T-cell (primary cell): Measurements from ENCODE around the gene TMC7. TPM values are rescaled to one million over a fixed set of nuclear protein-coding genes. Genes with fewer than 3 reads are reported as not detected.

Experiments
- ATAC-seq, 4 experiments: fragments of 200-7000 bp in 3 of 4; fragments of 150-1000 bp in 1 of 4; cut with Tn5 transposase; replicated peaks in 1 of 4; 1 replicate in 3 of 4; 2 replicates in 1 of 4; pipeline ENCODE4 v1.10.0; 2021; ENCODE audit warnings: moderate library complexity in 3 of 4, mild to moderate bottlenecking in 2 of 4, moderate number of reproducible peaks in 1 of 4
- CTCF ChIA-PET, 2 donors: fragments of 300-600 bp; sonication (Branson Sonifier 250); formaldehyde crosslinking; loops; one replicate each; lab custom pipeline; 2022; ENCODE audit warnings: antibody characterized with exemption in 2 of 2; lab: Charles Lee
- POLR2A ChIA-PET, 2 donors: fragments of 300-600 bp; sonication (Branson Sonifier 250); formaldehyde crosslinking; loops; one replicate each; lab custom pipeline; 2022; ENCODE audit warnings: antibody characterized with exemption in 2 of 2; lab: Charles Lee
- DNase-seq, 35 experiments: peaks; one replicate each; pipeline versions ENCODE4 v3.0.0 to v3.0.0-alpha.2; 2013 to 2023
- H3K27ac ChIP-seq: one replicate; pipeline ENCODE4 v1.5.1; 2013; ENCODE audit warnings: low read length
- H3K27me3 ChIP-seq, 2 experiments: replicated peaks in 1 of 2; 1 replicate in 1 of 2; 2 replicates in 1 of 2; pipeline versions ENCODE4 v1.6.1 to v1.7.0; 2013; ENCODE audit warnings: low read length in 1 of 2, mixed read lengths in 1 of 2; ENCODE audit not compliant: control insufficient read depth in 2 of 2, insufficient read depth in 2 of 2; ENCODE audit errors: extremely low read depth in 1 of 2
- H3K36me3 ChIP-seq, 2 donors: 1 replicate in 1 of 2; 2 replicates in 1 of 2; pipeline versions ENCODE4 v1.6.1 to v1.7.0; 2013; ENCODE audit warnings: low read length in 1 of 2; ENCODE audit not compliant: control insufficient read depth in 2 of 2, insufficient read depth in 1 of 2; ENCODE audit errors: extremely low read depth in 1 of 2
- H3K4me1 ChIP-seq, 2 experiments: 1 replicate in 1 of 2; 2 replicates in 1 of 2; pipeline versions ENCODE4 v1.6.1 to v1.7.0; 2013; ENCODE audit warnings: low read length in 2 of 2, mixed read lengths in 1 of 2; ENCODE audit not compliant: insufficient read depth in 2 of 2, control insufficient read depth in 1 of 2; ENCODE audit errors: extremely low read depth in 1 of 2
- H3K4me3 ChIP-seq, 2 donors: 1 replicate in 1 of 2; 2 replicates in 1 of 2; pipeline versions ENCODE4 v1.5.1 to v1.7.0; 2013; ENCODE audit warnings: mild to moderate bottlenecking in 2 of 2, low read length in 1 of 2, moderate library complexity in 1 of 2; ENCODE audit not compliant: control insufficient read depth in 1 of 2; ENCODE audit errors: extremely low read depth in 1 of 2
- H3K9me3 ChIP-seq: 2 replicates; pipeline ENCODE4 v1.7.0; 2013
- H3K27ac Mint-ChIP-seq, 2 donors: one replicate each; pipeline ENCODE4 v1.8.0; 2020 to 2021; ENCODE audit warnings: mild to moderate bottlenecking in 2 of 2, mixed read lengths in 2 of 2
- H3K27me3 Mint-ChIP-seq, 2 donors: one replicate each; pipeline ENCODE4 v1.8.0; 2021 to 2022; ENCODE audit warnings: mixed read lengths in 2 of 2
- H3K36me3 Mint-ChIP-seq: one replicate; pipeline ENCODE4 v1.8.0; 2021; ENCODE audit warnings: mixed read lengths
- H3K4me1 Mint-ChIP-seq, 3 donors: one replicate each; pipeline ENCODE4 v1.8.0; 2020 to 2022; ENCODE audit warnings: mixed read lengths in 3 of 3, mild to moderate bottlenecking in 1 of 3
- H3K4me3 Mint-ChIP-seq, 3 donors: one replicate each; pipeline ENCODE4 v1.8.0; 2020 to 2022; ENCODE audit warnings: mild to moderate bottlenecking in 3 of 3, mixed read lengths in 3 of 3, moderate library complexity in 3 of 3
- H3K9me3 Mint-ChIP-seq, 3 donors: one replicate each; pipeline ENCODE4 v1.8.0; 2020 to 2022; ENCODE audit warnings: mixed read lengths in 3 of 3
- WGBS: methylation state at CpG from one replicate; pipeline ENCODE4 v1.1.5; 2013; ENCODE audit warnings: missing lambda C conversion rate; ENCODE audit not compliant: insufficient coverage; 5-methylcytosine and 5-hydroxymethylcytosine counted together
- total RNA-seq, 35 experiments: library from RNA in 6 of 35; stranded (reverse) in 6 of 35; fragments of 120-200 nt in 1 of 35; gene quantifications; one replicate each; pipeline versions ENCODE4 v1.2.1 to v1.2.4 and lab custom pipeline; 2013 to 2026

Gene TMC7
- total RNA-seq, 5 donors from 2014 or later (not counting 1 experiment from before 2014, with no cell fraction given), result 0.13 TPM; not detected in 4

DNA sequence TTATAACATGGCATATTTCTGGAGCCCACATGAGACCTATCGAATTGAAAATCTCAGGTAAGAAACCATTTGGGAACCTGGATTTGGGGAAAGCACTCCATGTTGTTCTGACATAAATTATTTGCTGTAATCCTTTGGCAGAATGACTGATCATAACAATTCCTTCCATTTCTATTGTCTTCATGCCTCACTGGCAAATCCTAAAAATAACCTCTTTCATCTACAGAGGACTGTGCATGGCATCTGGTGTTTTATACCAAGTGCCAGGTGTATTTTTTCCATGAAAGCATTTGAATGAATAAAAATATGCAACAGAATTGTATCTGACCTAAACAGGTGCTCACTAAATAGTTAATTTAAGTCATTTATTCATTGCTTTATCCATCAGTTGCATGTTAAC lies 50.0 kb downstream of the TMC7 start:
- Mint-ChIP-seq H3K27ac (no peak overlapping the region), H3K9me3 (peaks cover 10 to 16% (median 11%) of the 10 kb centered on the region in 3 donors), H3K4me3 (no peak overlapping the region), H3K36me3 (no peaks in the 10 kb centered on the region), H3K4me1 (no peaks in the 10 kb centered on the region), H3K27me3 (peaks cover 9 to 20% of the 10 kb centered on the region in 2 donors)
- DNase-seq (no peak), ATAC-seq (no peak)
- Histone ChIP-seq H3K4me1 (no peaks in the 10 kb centered on the region), H3K27me3 (peaks cover 0 to 4% of the 10 kb centered on the region in 2 experiments), H3K9me3 (no peaks in the 10 kb centered on the region), H3K4me3 (no peak overlapping the region), H3K36me3 (no peaks in the 10 kb centered on the region), H3K27ac (no peak overlapping the region)
- WGBS, result 86% methylated on average over 1 of the region's 1 CpG
- CTCF ChIA-PET, result no interaction called here
- POLR2A ChIA-PET, result no interaction called here

DNA sequence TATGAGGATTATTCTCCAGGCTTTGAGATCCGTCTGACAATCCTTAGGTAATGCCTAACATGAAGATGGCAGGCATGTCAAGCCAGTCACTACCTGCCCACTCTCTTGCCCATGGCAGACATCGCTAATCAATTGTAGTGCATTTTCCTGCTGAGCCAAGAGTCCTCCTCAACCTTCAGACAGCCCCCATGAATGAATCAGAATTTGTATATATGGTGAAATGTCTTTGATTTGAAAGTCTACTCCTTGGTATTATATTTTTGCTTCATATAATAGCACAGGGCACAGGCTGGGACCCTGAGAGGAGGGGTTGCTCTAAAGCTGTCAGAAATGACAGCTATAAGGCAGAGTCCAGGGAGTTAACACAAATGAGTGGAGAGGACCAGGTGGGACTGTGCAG lies 56.7 kb downstream of the TMC7 start:
- ChIA-PET POLR2A (no interaction called here), CTCF (no interaction called here)
- ATAC-seq (no peak), DNase-seq (no peak)
- peaks cover 0 to 8% of the 10 kb centered on the region in 2 experiments for H3K27me3 ChIP-seq
- no peaks in the 10 kb centered on the region for H3K4me1 Mint-ChIP-seq
- no peak overlapping the region for H3K4me3 Mint-ChIP-seq
- peaks cover 0 to 4% of the 10 kb centered on the region in 2 donors for H3K27me3 Mint-ChIP-seq
- H3K9me3 Mint-ChIP-seq, result peaks cover under 1 to 9% (median 6%) of the 10 kb centered on the region in 3 donors
- no peak overlapping the region for H3K27ac ChIP-seq
- 100% methylated on average over 1 of the region's 2 CpGs for WGBS
- no peaks in the 10 kb centered on the region for H3K4me1 ChIP-seq
- no peaks in the 10 kb centered on the region for H3K36me3 ChIP-seq
- no peaks in the 10 kb centered on the region for H3K36me3 Mint-ChIP-seq
- H3K9me3 ChIP-seq, result no peaks in the 10 kb centered on the region
- no peak overlapping the region for H3K4me3 ChIP-seq
- H3K27ac Mint-ChIP-seq, result no peak overlapping the region

DNA sequence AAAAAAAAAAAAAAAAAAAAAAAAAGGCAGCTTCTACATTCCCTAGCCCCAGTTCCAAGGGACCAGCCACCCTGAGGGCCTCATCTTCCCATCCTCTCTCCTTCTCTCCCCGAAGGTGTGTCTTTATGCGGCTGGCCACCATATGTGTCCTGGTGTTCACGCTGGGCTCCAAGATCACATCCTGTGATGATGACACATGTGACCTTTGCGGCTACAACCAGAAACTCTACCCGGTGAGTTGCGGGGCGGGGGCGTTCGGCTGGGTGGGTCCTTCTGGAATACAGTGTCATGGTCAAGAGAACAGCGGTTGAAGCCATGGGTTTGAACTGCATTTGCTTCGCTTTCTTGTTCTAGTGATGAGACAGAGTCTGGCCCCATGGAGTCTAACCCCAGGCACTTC lies 61.0 kb downstream of the TMC7 start:
- no peaks in the 10 kb centered on the region for H3K36me3 ChIP-seq
- no peak overlapping the region for H3K4me3 ChIP-seq
- ChIA-PET POLR2A (no interaction called here), CTCF (no interaction called here)
- 91% methylated on average over 11 of the region's 11 CpGs for WGBS
- no peaks in the 10 kb centered on the region for H3K4me1 ChIP-seq
- no peak overlapping the region for H3K27ac Mint-ChIP-seq
- H3K9me3 Mint-ChIP-seq, result no peaks in the 10 kb centered on the region
- peaks cover 0 to 6% of the 10 kb centered on the region in 2 experiments for H3K27me3 ChIP-seq
- no peak overlapping the region for H3K4me3 Mint-ChIP-seq
- H3K9me3 ChIP-seq, result no peaks in the 10 kb centered on the region
- no peaks in the 10 kb centered on the region for H3K4me1 Mint-ChIP-seq
- H3K27me3 Mint-ChIP-seq, result peaks cover 0 to 6% of the 10 kb centered on the region in 2 donors
- no peak overlapping the region for H3K27ac ChIP-seq
- no peak for ATAC-seq
- no peak for DNase-seq
- no peaks in the 10 kb centered on the region for H3K36me3 Mint-ChIP-seq

DNA sequence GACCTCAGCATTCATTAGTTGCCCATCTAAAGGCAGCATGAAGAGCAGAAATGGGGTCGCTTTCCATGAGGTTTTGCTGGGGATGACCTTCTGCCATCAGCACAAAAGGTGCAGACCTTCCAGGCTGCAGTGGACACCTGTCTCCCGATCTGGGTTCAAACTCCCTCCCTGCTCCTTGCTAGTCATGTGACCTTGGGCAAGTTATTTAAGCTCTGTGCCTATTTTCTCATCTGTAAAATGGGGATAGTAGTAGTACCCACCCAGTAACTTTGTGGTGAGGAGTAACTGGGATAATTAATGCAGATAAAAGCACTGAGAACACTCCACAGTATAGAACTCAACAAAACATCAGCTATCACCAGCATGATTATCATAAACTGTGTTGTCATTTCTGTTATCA lies 62.3 kb downstream of the TMC7 start:
- Mint-ChIP-seq H3K9me3 (no peaks in the 10 kb centered on the region), H3K27me3 (peaks cover 0 to 6% of the 10 kb centered on the region in 2 donors), H3K4me3 (no peak overlapping the region), H3K27ac (no peak overlapping the region), H3K4me1 (no peaks in the 10 kb centered on the region), H3K36me3 (no peaks in the 10 kb centered on the region)
- ChIA-PET POLR2A (interaction anchor here in 1 of 2 donors (0.5 kb wide), 1 partner anchor 476 kb away, joined by 3 read pairs; the partner anchor contains the start of gene GDE1), CTCF (no interaction called here)
- Histone ChIP-seq H3K4me1 (no peaks in the 10 kb centered on the region), H3K27ac (no peak overlapping the region), H3K9me3 (no peaks in the 10 kb centered on the region), H3K4me3 (no peak overlapping the region), H3K27me3 (peaks cover 0 to 6% of the 10 kb centered on the region in 2 experiments), H3K36me3 (no peaks in the 10 kb centered on the region)
- DNase-seq (no peak), ATAC-seq (no peak)
- WGBS, result 89% methylated on average over 1 of the region's 2 CpGs

DNA sequence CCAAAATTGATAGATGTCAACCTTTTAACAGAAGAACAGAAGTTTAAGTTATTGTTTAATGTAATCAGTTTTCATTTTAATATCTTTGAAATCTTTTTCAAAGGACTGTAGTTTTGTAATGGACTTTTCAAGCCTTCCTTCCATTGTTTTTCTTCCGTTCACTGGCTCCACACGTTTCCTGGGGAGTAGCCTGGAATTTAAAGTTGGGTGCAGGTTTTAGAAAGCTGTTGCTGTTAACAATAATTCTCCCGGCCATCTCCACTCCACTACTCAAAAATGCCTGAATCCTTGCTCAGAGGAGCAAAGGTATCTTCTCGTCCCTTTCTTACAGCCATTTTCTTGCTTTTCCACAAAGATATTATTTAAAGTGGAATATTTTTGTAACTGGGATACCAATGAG lies 79.0 kb downstream of the TMC7 start:
- POLR2A ChIA-PET, result interaction anchor here in 1 of 2 donors (0.5 kb wide), 1 partner anchor 458 kb away, joined by 4 read pairs; no protein-coding TSS in a partner anchor
- Histone ChIP-seq H3K4me3 (no peak overlapping the region), H3K27ac (no peak overlapping the region), H3K27me3 (peaks cover 0 to 7% of the 10 kb centered on the region in 2 experiments), H3K4me1 (peaks cover 0 to 5% of the 10 kb centered on the region in 2 experiments), H3K36me3 (no peaks in the 10 kb centered on the region), H3K9me3 (no peaks in the 10 kb centered on the region)
- H3K9me3 Mint-ChIP-seq, result no peaks in the 10 kb centered on the region
- H3K27me3 Mint-ChIP-seq, result peaks cover 0 to 4% of the 10 kb centered on the region in 2 donors
- no peak overlapping the region for H3K4me3 Mint-ChIP-seq
- CTCF ChIA-PET, result no interaction called here
- DNase-seq, result no peak
- WGBS, result no CpG with 5 or more reads among the region's 4 CpGs
- no peak overlapping the region for H3K27ac Mint-ChIP-seq
- ATAC-seq, result no peak
- no peaks in the 10 kb centered on the region for H3K36me3 Mint-ChIP-seq
- peaks cover 5 to 6% (median 6%) of the 10 kb centered on the region in 3 donors for H3K4me1 Mint-ChIP-seq

DNA sequence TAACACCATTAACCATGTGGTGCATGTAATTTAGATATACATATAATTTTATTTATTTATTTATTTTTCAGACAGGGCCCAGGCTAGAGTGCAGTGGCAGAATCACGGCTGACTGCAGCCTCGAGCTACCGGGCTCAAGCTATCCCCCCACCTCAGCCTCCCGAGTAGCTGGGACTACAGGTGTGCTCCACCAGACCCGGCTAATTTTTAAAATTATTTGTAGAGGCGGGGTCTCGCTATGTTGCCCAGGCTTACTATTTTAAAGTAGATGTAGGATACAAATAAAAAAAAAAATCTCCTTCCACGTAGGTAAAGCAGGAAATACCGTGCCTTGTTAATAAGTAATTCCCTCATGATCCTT lies 83.2 kb downstream of the TMC7 start:
- POLR2A ChIA-PET, result interaction anchor here in 1 of 2 donors (0.6 to 1.0 kb wide), 4 partner anchors 265 to 1667 kb away, joined by 3 to 8 read pairs (median 4); partner anchors contain the start of genes ARL6IP1 and RPS15A
- H3K9me3 ChIP-seq, result no peaks in the 10 kb centered on the region
- no CpG with 5 or more reads among the region's 9 CpGs for WGBS
- peak overlapping the region; percentile 90 to 96 (median 92) for H3K4me3 Mint-ChIP-seq
- no peaks in the 10 kb centered on the region for H3K36me3 ChIP-seq
- H3K4me1 Mint-ChIP-seq, result peaks cover 6 to 25% (median 20%) of the 10 kb centered on the region in 3 donors
- H3K4me3 ChIP-seq, result no peak overlapping the region
- peak overlapping the region; percentile 91 to 99 for H3K27ac Mint-ChIP-seq
- DNase-seq (peak in 1 of 35 experiments; percentile 4), ATAC-seq (no peak)
- peaks cover 3 to 14% of the 10 kb centered on the region in 2 experiments for H3K4me1 ChIP-seq
- H3K36me3 Mint-ChIP-seq, result peaks cover 3% of the 10 kb centered on the region
- CTCF ChIA-PET, result interaction anchor here in 1 of 2 donors (0.5 to 1.2 kb wide), 7 partner anchors 9 to 489 kb away, joined by 3 to 6 read pairs (median 5); partner anchors contain the start of genes ARL6IP1, RPS15A and VPS35L
- H3K27me3 ChIP-seq, result no peaks in the 10 kb centered on the region
- no peaks in the 10 kb centered on the region for H3K9me3 Mint-ChIP-seq
- peak overlapping the region; percentile 100 for H3K27ac ChIP-seq
- H3K27me3 Mint-ChIP-seq, result no peaks in the 10 kb centered on the region
